GM13977 (cell line): ENCODE results near the gene CYSRT1.

Experiments
- DNase-seq: peaks from one replicate; pipeline ENCODE4 v3.0.0; 2012; ENCODE audit warnings: low spot score
- in situ Hi-C: fragments of 300-500 bp; cut with MboI; formaldehyde crosslinking; loops from one replicate; pipeline ENCODE4 v1.12.0; 2022; ENCODE audit warnings: low sequenced_read_pairs, low pct_unique_long_range_greater_than_20kb, mixed read lengths, inconsistent platforms; ENCODE audit not compliant: unreplicated experiment
- TF ChIP-seq, protein P1 (sequence below): IDR thresholded peaks from 2 replicates; pipeline ENCODE4 v1.5.1; 2012; ENCODE audit warnings: mild to moderate bottlenecking, control low read depth; ENCODE audit not compliant: insufficient read depth; ENCODE audit errors: extremely low read depth, missing control alignments

The CYSRT1 gene

DNA sequence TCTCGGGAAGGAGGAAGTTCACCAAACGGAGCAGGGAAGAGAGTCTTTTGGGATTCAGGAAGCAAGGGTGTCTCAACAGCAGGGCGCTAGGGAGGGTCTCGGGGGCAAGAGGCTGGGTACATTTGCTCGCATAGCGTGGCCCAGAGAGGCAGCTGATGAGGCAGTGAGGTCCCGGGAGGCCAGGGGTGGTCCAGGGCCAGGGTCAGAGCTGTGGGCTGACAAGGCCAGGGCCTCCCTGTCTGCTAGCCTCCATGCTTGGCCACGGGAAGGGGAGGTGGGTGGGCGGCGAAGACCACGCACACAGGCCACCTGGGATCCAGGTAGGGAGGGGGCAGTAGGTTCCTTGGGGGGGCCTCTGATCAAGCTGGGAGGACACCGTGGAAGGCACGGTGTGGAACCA lies 13.4 kb upstream of the CYSRT1 start:
- TF ChIP-seq, protein P1, sequence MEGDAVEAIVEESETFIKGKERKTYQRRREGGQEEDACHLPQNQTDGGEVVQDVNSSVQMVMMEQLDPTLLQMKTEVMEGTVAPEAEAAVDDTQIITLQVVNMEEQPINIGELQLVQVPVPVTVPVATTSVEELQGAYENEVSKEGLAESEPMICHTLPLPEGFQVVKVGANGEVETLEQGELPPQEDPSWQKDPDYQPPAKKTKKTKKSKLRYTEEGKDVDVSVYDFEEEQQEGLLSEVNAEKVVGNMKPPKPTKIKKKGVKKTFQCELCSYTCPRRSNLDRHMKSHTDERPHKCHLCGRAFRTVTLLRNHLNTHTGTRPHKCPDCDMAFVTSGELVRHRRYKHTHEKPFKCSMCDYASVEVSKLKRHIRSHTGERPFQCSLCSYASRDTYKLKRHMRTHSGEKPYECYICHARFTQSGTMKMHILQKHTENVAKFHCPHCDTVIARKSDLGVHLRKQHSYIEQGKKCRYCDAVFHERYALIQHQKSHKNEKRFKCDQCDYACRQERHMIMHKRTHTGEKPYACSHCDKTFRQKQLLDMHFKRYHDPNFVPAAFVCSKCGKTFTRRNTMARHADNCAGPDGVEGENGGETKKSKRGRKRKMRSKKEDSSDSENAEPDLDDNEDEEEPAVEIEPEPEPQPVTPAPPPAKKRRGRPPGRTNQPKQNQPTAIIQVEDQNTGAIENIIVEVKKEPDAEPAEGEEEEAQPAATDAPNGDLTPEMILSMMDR: no peak
- in situ Hi-C loops: no loop called here
- no peak for DNase-seq

DNA sequence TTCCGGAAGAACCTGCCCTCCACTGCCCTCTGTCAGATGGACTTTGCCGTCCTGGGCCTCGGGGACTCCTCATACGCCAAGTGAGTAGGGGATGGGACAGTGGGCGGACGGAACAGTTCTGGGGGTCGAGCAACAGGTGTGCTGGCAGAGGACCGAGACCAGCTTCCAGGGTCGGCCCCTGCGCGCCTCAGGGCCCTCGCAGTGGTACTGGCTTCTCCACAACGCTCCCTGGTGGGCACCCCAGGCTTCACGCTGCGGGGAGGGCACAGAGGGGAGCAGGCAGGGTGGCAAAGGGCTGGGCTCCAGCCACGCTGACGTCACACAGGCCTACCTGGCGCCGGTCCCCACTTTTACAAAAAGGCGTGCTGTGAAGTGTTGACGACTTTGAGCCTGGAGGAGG lies 12.5 kb upstream of the CYSRT1 start:
- in situ Hi-C loops: no loop called here
- TF ChIP-seq, protein P1: no peak
- no peak for DNase-seq

GRCh38 chr9:137213160-137214060 lies 11.6 kb upstream of the CYSRT1 start:
- no peak for DNase-seq
- in situ Hi-C loops: no loop called here
- TF ChIP-seq, protein P1: peak; percentile 34

- no peak for DNase-seq
- in situ Hi-C loops: no loop called here
- TF ChIP-seq, protein P1: no peak
These were observed 10.4 kb upstream of the CYSRT1 start for GRCh38 chr9:137214620-137215019.

DNA sequence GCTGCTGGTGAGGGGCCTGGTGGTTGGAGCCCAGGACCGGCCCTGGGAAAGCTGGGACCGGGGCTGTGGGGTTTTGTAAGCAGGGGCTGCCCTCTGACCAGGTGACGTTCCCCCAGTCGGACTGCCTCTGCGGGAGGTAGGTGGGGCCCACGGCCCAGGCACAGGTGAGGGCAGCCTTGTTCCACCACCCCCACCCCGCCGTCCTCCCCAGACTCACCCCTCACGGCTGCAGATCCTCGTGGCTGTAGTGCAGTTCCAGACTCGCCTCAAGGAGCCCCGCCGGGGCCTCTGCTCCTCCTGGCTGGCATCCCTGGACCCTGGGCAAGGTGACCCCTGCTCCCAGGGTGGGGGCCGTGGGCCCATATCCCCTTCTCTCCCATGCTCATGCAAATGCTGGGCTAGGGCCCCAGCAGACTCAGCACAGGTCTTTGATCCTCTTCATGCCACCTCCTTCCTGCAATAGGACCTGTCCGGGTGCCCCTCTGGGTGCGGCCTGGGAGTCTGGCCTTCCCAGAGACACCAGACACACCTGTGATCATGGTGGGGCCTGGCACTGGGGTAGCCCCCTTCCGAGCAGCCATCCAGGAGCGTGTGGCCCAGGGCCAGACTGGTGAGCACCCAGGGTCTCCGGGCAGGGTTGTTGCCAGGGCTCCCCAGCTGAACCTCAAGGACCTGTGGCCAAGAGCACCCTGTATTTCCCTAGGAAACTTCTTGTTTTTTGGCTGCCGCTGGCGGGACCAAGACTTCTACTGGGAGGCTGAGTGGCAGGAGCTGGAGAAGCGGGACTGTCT lies 9.6 kb upstream of the CYSRT1 start:
- DNase-seq: no peak
- TF ChIP-seq, protein P1: no peak
- in situ Hi-C loops: no loop called here

DNA sequence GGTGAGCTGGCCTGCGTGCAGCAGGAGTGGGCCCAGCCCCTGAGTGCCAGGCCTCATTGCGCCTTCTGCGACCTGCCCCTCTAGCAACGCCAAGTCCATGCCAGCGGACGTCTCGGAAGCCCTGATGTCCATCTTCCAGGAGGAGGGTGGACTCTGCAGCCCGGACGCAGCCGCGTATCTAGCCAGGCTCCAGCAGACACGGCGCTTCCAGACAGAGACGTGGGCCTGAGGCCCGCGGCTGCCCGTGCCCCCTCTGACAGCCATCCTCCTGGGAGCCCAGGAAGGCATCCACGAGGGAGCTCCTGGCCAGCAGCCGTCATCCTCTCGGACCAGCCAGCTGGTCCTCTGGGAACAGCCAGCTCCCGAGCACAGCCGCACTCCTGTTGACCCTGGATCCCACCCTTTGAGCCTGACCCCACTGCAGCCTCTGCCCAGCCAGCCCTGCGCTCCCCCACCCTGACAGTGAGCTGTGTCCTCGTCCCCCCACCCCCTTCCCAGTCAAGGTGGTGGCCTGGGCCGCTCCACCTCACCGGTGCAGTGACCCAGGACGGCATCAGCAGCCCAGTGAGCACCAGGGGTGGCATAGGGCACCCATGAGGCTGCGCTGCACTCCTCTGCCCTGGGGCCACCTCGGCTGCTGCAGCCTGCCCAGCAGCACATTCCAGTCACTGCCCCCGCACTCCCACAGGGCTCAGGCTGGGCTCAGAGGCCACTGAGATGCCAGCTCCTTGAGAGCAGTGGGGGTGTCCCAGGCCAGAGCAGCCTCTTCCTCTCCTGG lies 8.6 kb upstream of the CYSRT1 start:
- TF ChIP-seq, protein P1: no peak
- in situ Hi-C loops: no loop called here
- DNase-seq: no peak
